Neuronal stem cell (in vitro differentiated cells): ENCODE data around the gene SRSF3.
"Not testable (repeated sequence)": the region's sequence is repeated elsewhere in the genome, so short reads cannot be mapped to it uniquely, and the experiment has no call there.

Experiments used
- DNase-seq: peaks from one replicate; pipeline ENCODE4 v3.0.0-alpha.2; 2013; ENCODE audit warnings: low spot score
- H2AFZ ChIP-seq: one replicate; pipeline ENCODE4 v1.6.1; 2013; ENCODE audit warnings: mild to moderate bottlenecking, low read length, inconsistent platforms
- H2AK5ac ChIP-seq: 2 replicates; pipeline ENCODE4 v1.6.1; 2013; ENCODE audit warnings: low read depth, mild to moderate bottlenecking, inconsistent platforms, low read length, moderate library complexity, mixed read lengths
- H2BK120ac ChIP-seq: 2 replicates; pipeline ENCODE4 v1.6.1; 2013; ENCODE audit warnings: low read depth, mild to moderate bottlenecking, inconsistent platforms, low read length, moderate library complexity, mixed read lengths
- H2BK12ac ChIP-seq: one replicate; pipeline ENCODE4 v1.6.1; 2013; ENCODE audit warnings: low read length, inconsistent platforms
- H2BK15ac ChIP-seq: 2 replicates; pipeline ENCODE4 v1.6.1; 2013; ENCODE audit warnings: mild to moderate bottlenecking, low read length, inconsistent platforms, mixed read lengths
- H2BK5ac ChIP-seq: one replicate; pipeline ENCODE4 v1.6.1; 2013; ENCODE audit warnings: inconsistent platforms, mild to moderate bottlenecking, low read length, moderate library complexity
- H3K14ac ChIP-seq: one replicate; pipeline ENCODE4 v1.6.1; 2013; ENCODE audit warnings: low read length, inconsistent platforms
- H3K18ac ChIP-seq: 2 replicates; pipeline ENCODE4 v1.6.1; 2013; ENCODE audit warnings: low read length, inconsistent platforms
- H3K23ac ChIP-seq: 2 replicates; pipeline ENCODE4 v1.6.1; 2013; ENCODE audit warnings: low read depth, mild to moderate bottlenecking, mixed read lengths, low read length, inconsistent platforms; ENCODE audit not compliant: poor library complexity
- H3K27ac ChIP-seq: replicated peaks from 3 replicates; pipeline ENCODE4 v1.5.1; 2013; ENCODE audit warnings: low read length, inconsistent platforms
- H3K27me3 ChIP-seq, 3 experiments: 2 replicates each; pipeline ENCODE4 v1.6.1; 2013; ENCODE audit warnings: low read length in 3 of 3, mild to moderate bottlenecking in 2 of 3, inconsistent platforms in 1 of 3, low read depth in 1 of 3, mixed read lengths in 1 of 3, moderate library complexity in 1 of 3; ENCODE audit not compliant: control insufficient read depth in 3 of 3, insufficient read depth in 3 of 3
- H3K36me3 ChIP-seq, 2 donors: replicated peaks in 1 of 2; 2 replicates each; pipeline ENCODE4 v1.6.1; 2013; ENCODE audit warnings: low read length in 2 of 2; ENCODE audit not compliant: control insufficient read depth in 2 of 2, insufficient read depth in 2 of 2
- H3K4ac ChIP-seq: 2 replicates; pipeline ENCODE4 v1.6.1; 2013; ENCODE audit warnings: inconsistent platforms, mild to moderate bottlenecking, low read length, moderate library complexity
- H3K4me1 ChIP-seq, 2 donors: 1 replicate in 1 of 2; 2 replicates in 1 of 2; pipeline ENCODE4 v1.6.1; 2013; ENCODE audit warnings: low read length in 2 of 2, low read depth in 1 of 2; ENCODE audit not compliant: control insufficient read depth in 2 of 2, insufficient read depth in 1 of 2
- H3K4me2 ChIP-seq: one replicate; pipeline ENCODE4 v1.6.1; 2013; ENCODE audit warnings: mild to moderate bottlenecking, low read length, inconsistent platforms; ENCODE audit not compliant: insufficient read depth, poor library complexity, severe bottlenecking
- H3K4me3 ChIP-seq, 2 donors: 2 replicates each; pipeline ENCODE4 v1.5.1; 2013; ENCODE audit warnings: low read length in 2 of 2, mild to moderate bottlenecking in 2 of 2, inconsistent platforms in 1 of 2, moderate library complexity in 1 of 2
- H3K79me1 ChIP-seq: one replicate; pipeline ENCODE4 v1.6.1; 2013; ENCODE audit warnings: low read depth, mild to moderate bottlenecking, inconsistent platforms, low read length, moderate library complexity
- H3K9ac ChIP-seq: one replicate; pipeline ENCODE4 v1.6.1; 2013; ENCODE audit warnings: mild to moderate bottlenecking, low read depth, low read length, inconsistent platforms; ENCODE audit not compliant: poor library complexity
- H3K9me3 ChIP-seq, 2 donors: replicated peaks in 1 of 2; 2 replicates each; pipeline versions ENCODE3 to v1.6.1; 2013; ENCODE audit warnings: low read length in 2 of 2, mild to moderate bottlenecking in 2 of 2, inconsistent platforms in 1 of 2, low read depth in 1 of 2, mixed read lengths in 1 of 2, moderate library complexity in 1 of 2; ENCODE audit not compliant: control insufficient read depth in 2 of 2, insufficient read depth in 1 of 2
- H4K8ac ChIP-seq: one replicate; pipeline ENCODE4 v1.6.1; 2013; ENCODE audit warnings: low read depth, mild to moderate bottlenecking, inconsistent platforms, low read length, moderate library complexity
- H4K91ac ChIP-seq: one replicate; pipeline ENCODE4 v1.6.1; 2013; ENCODE audit warnings: low read length, low read depth, mild to moderate bottlenecking, inconsistent platforms; ENCODE audit not compliant: poor library complexity
- WGBS, 2 donors: extraction: QIAGEN DNeasy Blood & Tissue Kit; methylation state at CpG; one replicate each; pipeline ENCODE4 v1.1.7; 2013; ENCODE audit warnings: missing lambda C conversion rate in 2 of 2, mixed read lengths in 1 of 2; ENCODE audit not compliant: insufficient read length in 2 of 2, insufficient replicate concordance in 1 of 2; ENCODE audit errors: extremely low coverage in 2 of 2; 5-methylcytosine and 5-hydroxymethylcytosine counted together

SRSF3 gene

DNA sequence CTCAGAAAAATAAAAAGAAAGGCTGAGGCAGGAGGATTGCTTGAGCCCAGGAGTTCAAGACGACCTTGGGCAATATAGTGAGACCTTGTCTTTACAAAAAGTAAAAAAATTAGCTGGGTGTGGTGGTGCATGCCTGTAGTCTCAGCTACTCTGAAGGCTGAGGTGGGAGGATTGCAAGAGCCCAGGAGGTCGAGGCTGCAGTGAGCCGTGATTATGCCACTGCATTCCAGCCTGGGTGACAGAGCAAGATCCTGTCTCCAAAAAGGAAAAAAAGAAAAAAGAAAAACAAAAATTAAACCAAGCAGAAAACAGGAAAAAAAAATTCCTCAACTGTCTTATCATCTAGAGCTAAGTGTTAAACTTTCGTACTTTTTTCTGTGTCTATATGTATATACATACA is 12.4 kb upstream of the SRSF3 start:
- DNase-seq = no peak
- Histone ChIP-seq H3K4ac (no peak overlapping the region), H3K36me3 (no peaks in the 10 kb centered on the region), H3K9ac (no peak overlapping the region), H2BK12ac (no peak overlapping the region), H3K4me3 (no peak overlapping the region), H2AFZ (no peak overlapping the region), H3K14ac (peak overlapping the region; percentile 21), H3K4me1 (peaks cover 3 to 8% of the 10 kb centered on the region in 2 donors), H2BK120ac (no peak overlapping the region), H4K91ac (no peak overlapping the region), H3K4me2 (no peak overlapping the region), H3K27me3 (no peaks in the 10 kb centered on the region), H4K8ac (no peak overlapping the region), H3K27ac (no peak overlapping the region), H3K23ac (no peak overlapping the region), H2BK15ac (no peak overlapping the region), H2AK5ac (no peak overlapping the region), H3K18ac (no peak overlapping the region), H2BK5ac (no peak overlapping the region), H3K9me3 (no peaks in the 10 kb centered on the region), H3K79me1 (no peaks in the 10 kb centered on the region)
- no CpG with 5 or more reads among the region's 4 CpGs for WGBS, 2 donors

DNA sequence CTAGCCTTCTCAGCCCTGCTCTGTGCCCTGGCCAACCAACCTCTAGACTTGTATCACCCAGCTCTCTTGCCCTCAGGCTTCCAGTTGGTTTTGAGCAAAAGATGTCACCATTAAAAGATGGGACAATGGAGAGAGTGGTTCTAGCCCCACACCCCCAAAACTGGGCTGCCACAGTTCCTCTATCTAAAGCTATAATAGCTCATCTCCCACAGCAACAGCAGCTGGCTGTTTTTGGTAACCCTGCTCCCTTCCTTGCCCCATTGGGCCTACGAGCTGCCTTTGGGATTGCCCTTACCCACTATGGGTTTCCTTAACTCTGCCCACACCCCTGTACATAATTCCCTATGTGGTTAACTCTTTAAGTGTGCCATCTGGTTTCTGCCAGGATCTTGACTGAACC is 7.6 kb upstream of the SRSF3 start:
- H2AK5ac ChIP-seq = no peak overlapping the region
- WGBS, 2 donors = no CpG with 5 or more reads among the region's 1 CpG

DNA sequence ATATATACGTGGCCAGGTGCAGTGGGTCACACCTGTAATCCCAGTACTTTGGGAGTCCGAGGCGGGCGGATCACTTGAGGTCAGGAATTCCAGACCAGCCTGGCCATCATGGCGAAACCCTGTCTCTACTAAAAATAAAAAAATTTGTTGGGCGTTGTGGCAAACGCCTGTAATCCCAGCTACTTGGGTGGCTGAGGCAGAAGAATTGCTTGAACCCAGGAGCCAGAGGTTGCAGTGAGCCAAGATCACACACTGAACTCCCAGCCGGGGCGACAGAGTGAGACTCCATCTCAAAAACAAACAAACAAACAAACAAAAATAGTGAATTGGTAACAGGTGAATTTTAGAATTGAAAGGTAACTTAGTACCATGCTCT is 5.1 kb upstream of the SRSF3 start:
- H3K4me1 ChIP-seq, H2BK5ac ChIP-seq, H3K79me1 ChIP-seq, H3K4me2 ChIP-seq, H2BK120ac ChIP-seq, H2BK15ac ChIP-seq, H3K23ac ChIP-seq, H3K9me3 ChIP-seq, H3K4ac ChIP-seq, H3K18ac ChIP-seq, H3K4me3 ChIP-seq, H3K36me3 ChIP-seq, H3K27ac ChIP-seq, H4K8ac ChIP-seq, H2AK5ac ChIP-seq, H2BK12ac ChIP-seq, H3K14ac ChIP-seq, H3K27me3 ChIP-seq, H2AFZ ChIP-seq, H3K9ac ChIP-seq, DNase-seq, H4K91ac ChIP-seq: not testable (repeated sequence)
- no CpG with 5 or more reads among the region's 9 CpGs for WGBS, 2 donors

More for the DNA sequence above, 7.6 kb upstream of the SRSF3 start:
- Histone ChIP-seq H3K9ac (no peak overlapping the region), H3K14ac (no peak overlapping the region), H3K27ac (no peak overlapping the region), H3K4me1 (no peaks in the 10 kb centered on the region), H3K4ac (no peak overlapping the region), H3K18ac (no peak overlapping the region), H3K9me3 (no peaks in the 10 kb centered on the region), H3K23ac (no peak overlapping the region), H2BK120ac (no peak overlapping the region), H2BK5ac (no peak overlapping the region), H4K8ac (no peak overlapping the region), H2BK15ac (no peak overlapping the region), H2BK12ac (no peak overlapping the region), H3K27me3 (no peaks in the 10 kb centered on the region), H3K79me1 (no peaks in the 10 kb centered on the region), H3K4me2 (no peak overlapping the region), H3K36me3 (no peaks in the 10 kb centered on the region), H2AFZ (no peak overlapping the region), H4K91ac (no peak overlapping the region), H3K4me3 (no peak overlapping the region)
- DNase-seq = no peak

DNA sequence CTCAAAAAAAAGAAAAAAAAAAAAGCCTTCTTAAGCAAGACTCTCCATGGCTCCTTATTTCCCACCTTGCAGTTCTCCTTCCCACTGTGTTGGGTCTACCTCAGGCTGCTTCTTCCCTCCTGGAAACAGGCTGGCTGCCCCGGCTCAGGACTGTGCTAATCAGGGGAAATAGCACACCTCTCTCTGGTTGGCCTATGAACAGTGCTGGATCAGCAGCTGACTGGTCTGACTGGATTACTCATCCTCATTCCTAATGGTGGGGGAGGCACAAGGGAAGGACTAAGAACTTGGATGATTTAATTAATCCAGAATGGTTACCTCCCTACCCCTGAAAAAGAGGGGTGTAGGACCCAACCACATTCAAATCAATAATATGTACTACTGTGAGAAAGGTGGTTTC is 3.9 kb upstream of the SRSF3 start:
- Histone ChIP-seq H3K27me3 (no peaks in the 10 kb centered on the region), H2BK120ac (no peak overlapping the region), H2BK15ac (no peak overlapping the region), H3K4me3 (no peak overlapping the region), H3K14ac (no peak overlapping the region), H3K4me1 (peaks cover 0 to 3% of the 10 kb centered on the region in 2 donors), H2BK5ac (no peak overlapping the region), H4K8ac (no peak overlapping the region), H2AFZ (no peak overlapping the region), H3K4ac (no peak overlapping the region), H3K36me3 (peaks cover 0 to under 1% of the 10 kb centered on the region in 2 donors), H3K27ac (no peak overlapping the region), H3K79me1 (no peaks in the 10 kb centered on the region), H3K4me2 (no peak overlapping the region), H4K91ac (no peak overlapping the region), H2AK5ac (no peak overlapping the region), H3K9me3 (no peaks in the 10 kb centered on the region), H2BK12ac (no peak overlapping the region), H3K9ac (no peak overlapping the region), H3K23ac (no peak overlapping the region), H3K18ac (no peak overlapping the region)
- DNase-seq = no peak
- WGBS, 2 donors = no CpG with 5 or more reads among the region's 1 CpG
